ENCODE data around the gene LPIN3.

LPIN3 gene

DNA sequence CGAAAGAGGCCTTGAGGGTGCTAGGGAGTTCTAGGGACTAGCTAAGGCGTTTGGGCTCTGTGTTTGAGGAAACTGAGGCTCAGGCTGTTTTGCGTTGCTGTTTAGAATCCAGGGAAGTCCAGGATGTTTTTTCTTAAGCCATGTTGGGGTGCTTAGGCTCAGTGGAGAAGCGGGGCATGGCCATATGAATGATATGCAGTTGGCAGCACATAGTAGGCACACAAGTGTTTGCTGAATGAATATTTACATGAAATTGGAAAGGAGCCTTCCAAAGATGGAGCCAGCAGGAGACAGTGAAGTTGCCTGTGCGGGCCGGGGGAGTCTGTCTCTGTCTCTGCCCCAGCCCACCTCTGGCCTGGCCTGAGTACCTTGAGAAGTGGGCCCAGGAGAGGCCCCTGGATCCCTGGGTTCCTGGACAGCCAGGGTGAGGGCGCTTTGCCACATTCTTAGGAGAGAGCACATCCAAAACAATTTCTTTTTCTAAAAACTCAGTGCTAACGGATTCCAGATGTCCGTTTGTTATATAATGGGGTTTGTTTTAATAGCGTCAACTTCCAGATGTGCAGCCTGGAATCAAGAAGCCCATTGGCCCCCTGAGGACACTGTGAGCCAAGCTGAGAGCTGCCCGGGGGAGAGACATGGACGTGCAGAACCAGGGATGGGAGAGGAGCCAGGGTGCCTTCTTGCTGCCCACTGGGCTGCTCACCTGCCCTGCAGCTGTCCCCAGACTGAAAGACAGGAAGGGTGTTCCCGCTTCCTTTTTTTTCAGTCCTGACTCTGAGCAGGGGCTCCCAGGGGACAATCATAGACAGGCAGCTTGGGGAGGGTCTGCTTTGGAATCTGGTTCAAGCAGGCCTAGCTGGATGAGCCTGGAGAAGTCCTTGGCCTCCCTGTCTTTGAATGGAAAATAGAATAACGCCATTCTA lies 46.1 kb downstream of the LPIN3 start:
- FAIRE-seq (no peak), DNase-seq (ENCODE audit: insufficient read length, low spot score) (no peak)
- TF ChIP-seq POLR2A (IDR thresholded peaks at IDR 0.05; ENCODE audit: low read depth, low read length), result no peak
- no peak for TF ChIP-seq POU2F2 (IDR thresholded peaks at IDR 0.05; ENCODE audit: low read depth, low read length)
- TF ChIP-seq TAF1 (IDR thresholded peaks at IDR 0.05; ENCODE audit: low read depth, low read length), result no peak
- TF ChIP-seq POLR2AphosphoS5 (IDR thresholded peaks at IDR 0.05; ENCODE audit: low read depth, low read length), result no peak
- TF ChIP-seq SPI1 (IDR thresholded peaks at IDR 0.05; ENCODE audit: low read depth, low read length), result no peak
- TF ChIP-seq PAX5 (IDR thresholded peaks at IDR 0.05; ENCODE audit: insufficient read depth, low read length, severe bottlenecking), result no peak

DNA sequence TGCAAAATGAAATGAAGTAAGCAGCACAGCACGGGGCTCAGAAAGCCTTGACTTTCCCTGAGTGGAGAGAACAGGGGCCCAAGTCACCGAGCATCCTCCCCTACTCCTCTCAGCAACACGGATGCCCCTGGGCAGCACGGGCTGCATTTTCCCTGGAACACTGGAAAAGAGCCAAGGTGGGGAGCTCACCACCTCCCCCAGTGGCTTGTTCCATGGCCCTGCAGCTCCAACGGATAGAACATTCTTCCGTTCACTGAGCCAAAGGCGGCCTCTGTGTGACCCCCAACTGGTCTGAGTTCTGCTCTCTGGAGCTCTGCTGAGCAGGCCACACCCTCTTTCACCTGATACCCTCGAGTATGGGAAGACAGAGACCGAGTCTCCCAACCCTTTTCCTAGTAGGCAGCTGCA lies 46.8 kb downstream of the LPIN3 start:
- DNase-seq (ENCODE audit: insufficient read length, low spot score) (no peak), FAIRE-seq (no peak)
- no peak for TF ChIP-seq POU2F2 (IDR thresholded peaks at IDR 0.05; ENCODE audit: low read depth, low read length)

DNA sequence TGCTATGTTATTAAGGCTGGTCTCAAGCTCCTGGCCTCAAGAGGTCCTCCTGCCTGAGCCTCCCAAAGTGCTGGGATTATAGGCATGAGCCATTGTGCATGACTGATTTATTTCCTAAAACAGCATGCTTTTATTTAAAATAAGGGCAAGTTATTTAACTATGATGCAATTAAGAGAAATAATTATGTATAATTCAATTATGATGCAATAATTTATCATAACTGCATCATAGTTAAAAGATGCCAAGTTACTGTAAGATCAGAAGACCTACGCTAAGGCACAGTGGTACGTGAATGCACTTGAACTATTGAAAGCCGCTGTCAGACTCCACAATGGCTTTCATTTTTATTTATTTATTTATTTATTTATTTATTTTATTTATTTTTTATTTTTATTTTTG lies 50.3 kb downstream of the LPIN3 start:
- no peak for FAIRE-seq
- DNase-seq (ENCODE audit: insufficient read length, low spot score), result no peak
- TF ChIP-seq POLR2AphosphoS5 (IDR thresholded peaks at IDR 0.05; ENCODE audit: low read depth, low read length), result no peak
- TF ChIP-seq POU2F2 (IDR thresholded peaks at IDR 0.05; ENCODE audit: low read depth, low read length), result no peak
- no peak for TF ChIP-seq POLR2A (IDR thresholded peaks at IDR 0.05; ENCODE audit: low read depth, low read length)

DNA sequence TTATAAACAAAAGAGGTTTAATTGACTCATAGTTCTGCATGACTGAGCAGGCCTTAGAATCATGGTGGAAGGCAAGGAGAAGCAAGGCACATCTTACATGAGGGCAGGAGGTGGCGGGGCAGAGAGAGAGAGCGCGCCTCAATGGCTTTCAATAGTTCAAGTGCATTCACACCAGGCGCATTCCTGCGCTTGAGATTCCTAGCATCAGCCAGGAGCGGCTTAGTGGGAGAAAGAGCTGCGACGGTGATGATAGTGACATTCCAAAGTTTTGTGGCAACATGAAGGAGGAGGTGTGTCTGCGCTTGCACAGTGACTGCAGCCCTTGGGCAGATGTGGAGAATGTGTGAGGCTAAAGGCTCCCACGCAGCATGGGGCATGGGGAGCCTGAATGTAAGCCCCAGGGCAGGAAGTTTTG lies 51.0 kb downstream of the LPIN3 start:
- TF ChIP-seq POU2F2 (IDR thresholded peaks at IDR 0.05; ENCODE audit: low read depth, low read length) (no peak), PAX5 (IDR thresholded peaks at IDR 0.05; ENCODE audit: insufficient read depth, low read length, severe bottlenecking) (no peak), TAF1 (IDR thresholded peaks at IDR 0.05; ENCODE audit: low read depth, low read length) (no peak), SPI1 (IDR thresholded peaks at IDR 0.05; ENCODE audit: low read depth, low read length) (no peak), POLR2AphosphoS5 (IDR thresholded peaks at IDR 0.05; ENCODE audit: low read depth, low read length) (no peak), POLR2A (IDR thresholded peaks at IDR 0.05; ENCODE audit: low read depth, low read length) (no peak)
- DNase-seq (ENCODE audit: insufficient read length, low spot score) (no peak), FAIRE-seq (no peak)

DNA sequence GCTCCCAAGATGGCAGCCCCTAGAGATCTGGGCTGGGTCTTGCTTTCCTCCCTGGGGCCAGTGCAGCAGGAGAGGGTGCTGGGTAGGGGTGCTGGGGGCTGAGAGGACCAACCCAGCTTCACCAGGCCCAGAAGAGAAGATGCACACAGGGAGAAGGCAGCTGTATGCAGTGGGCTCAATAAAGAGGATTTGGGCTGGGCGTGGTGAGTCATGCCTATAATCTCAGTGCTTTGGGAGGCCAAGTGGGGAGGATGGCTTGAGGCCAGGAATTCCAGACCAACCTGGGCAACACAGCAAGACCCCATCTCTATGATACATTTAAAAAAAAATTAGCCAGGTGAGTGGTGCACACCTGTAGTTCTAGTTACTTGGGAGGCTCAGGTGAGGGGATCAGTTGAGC lies 51.7 kb downstream of the LPIN3 start:
- DNase-seq (ENCODE audit: insufficient read length, low spot score) (no peak), FAIRE-seq (no peak)
- no peak for TF ChIP-seq POU2F2 (IDR thresholded peaks at IDR 0.05; ENCODE audit: low read depth, low read length)
- TF ChIP-seq TAF1 (IDR thresholded peaks at IDR 0.05; ENCODE audit: low read depth, low read length), result no peak
- TF ChIP-seq PAX5 (IDR thresholded peaks at IDR 0.05; ENCODE audit: insufficient read depth, low read length, severe bottlenecking), result no peak
- TF ChIP-seq POLR2A (IDR thresholded peaks at IDR 0.05; ENCODE audit: low read depth, low read length), result no peak
- TF ChIP-seq POLR2AphosphoS5 (IDR thresholded peaks at IDR 0.05; ENCODE audit: low read depth, low read length), result no peak
- TF ChIP-seq SPI1 (IDR thresholded peaks at IDR 0.05; ENCODE audit: low read depth, low read length), result no peak

DNA sequence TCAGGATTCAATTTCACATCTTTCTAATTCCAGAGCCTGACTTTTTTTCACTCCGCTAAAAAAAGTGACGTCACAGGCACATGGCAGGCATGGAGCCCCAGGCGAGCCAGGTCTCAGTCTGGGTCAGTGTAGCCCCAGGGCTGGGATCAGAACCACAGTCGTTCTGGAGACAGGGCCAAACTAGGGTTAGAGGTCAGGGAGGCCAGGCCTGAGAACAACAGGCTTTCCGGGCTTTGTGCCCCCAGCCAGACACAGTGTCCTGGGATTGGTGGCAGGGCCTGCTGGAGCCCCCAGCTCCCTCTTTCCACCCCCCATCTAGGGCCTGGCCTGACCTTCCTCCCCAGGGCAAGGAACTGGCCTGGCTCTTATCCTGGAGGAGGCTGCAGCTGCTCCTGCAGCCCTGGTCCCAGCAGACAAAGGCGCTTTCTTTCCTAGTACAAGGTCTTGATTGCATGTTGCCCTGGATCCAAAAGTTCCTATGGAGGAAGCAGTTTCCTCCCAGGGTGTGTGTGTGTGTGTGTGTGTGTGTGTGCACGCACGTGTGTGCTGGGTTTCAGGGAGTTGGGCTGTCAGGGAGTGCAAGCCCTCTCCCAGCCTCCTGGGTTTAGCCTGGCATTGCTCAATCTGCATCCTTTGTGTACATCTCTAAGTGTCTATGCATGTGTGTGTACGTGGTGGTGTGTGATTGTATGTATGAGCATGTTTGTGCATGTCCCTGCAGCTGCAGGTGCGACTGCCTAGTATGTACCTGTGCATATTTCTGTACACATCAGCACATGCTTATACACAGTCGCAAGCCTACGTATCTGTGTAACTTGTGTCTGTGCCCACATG lies 52.5 kb downstream of the LPIN3 start:
- TF ChIP-seq POU2F2 (IDR thresholded peaks at IDR 0.05; ENCODE audit: low read depth, low read length) (no peak), POLR2A (IDR thresholded peaks at IDR 0.05; ENCODE audit: low read depth, low read length) (no peak), SPI1 (IDR thresholded peaks at IDR 0.05; ENCODE audit: low read depth, low read length) (no peak), POLR2AphosphoS5 (IDR thresholded peaks at IDR 0.05; ENCODE audit: low read depth, low read length) (no peak), PAX5 (IDR thresholded peaks at IDR 0.05; ENCODE audit: insufficient read depth, low read length, severe bottlenecking) (no peak), TAF1 (IDR thresholded peaks at IDR 0.05; ENCODE audit: low read depth, low read length) (no peak)
- FAIRE-seq (no peak), DNase-seq (ENCODE audit: insufficient read length, low spot score) (no peak)

DNA sequence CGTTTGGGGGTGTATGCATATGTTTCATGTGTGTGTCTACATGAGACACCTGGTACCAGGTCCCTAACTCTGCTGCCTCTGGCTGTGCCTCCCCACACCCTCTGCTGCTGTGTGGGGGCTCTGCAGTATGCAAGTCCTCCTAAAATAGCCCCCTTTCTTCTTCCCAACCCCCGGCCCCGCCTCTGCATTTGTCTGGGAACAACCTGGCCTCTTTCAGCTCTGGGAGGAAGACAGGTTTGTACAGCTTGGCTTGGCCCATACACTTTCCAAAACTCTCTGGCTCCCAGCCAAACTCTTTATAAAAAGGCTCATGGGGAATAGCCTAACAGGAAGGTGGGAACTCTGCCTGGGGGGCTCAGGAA lies 53.1 kb downstream of the LPIN3 start:
- DNase-seq (ENCODE audit: insufficient read length, low spot score) (no peak), FAIRE-seq (no peak)
- TF ChIP-seq POLR2A (IDR thresholded peaks at IDR 0.05; ENCODE audit: low read depth, low read length), result no peak
- TF ChIP-seq POLR2AphosphoS5 (IDR thresholded peaks at IDR 0.05; ENCODE audit: low read depth, low read length), result no peak
- no peak for TF ChIP-seq PAX5 (IDR thresholded peaks at IDR 0.05; ENCODE audit: insufficient read depth, low read length, severe bottlenecking)
- TF ChIP-seq TAF1 (IDR thresholded peaks at IDR 0.05; ENCODE audit: low read depth, low read length), result no peak
- no peak for TF ChIP-seq SPI1 (IDR thresholded peaks at IDR 0.05; ENCODE audit: low read depth, low read length)
- no peak for TF ChIP-seq POU2F2 (IDR thresholded peaks at IDR 0.05; ENCODE audit: low read depth, low read length)

DNA sequence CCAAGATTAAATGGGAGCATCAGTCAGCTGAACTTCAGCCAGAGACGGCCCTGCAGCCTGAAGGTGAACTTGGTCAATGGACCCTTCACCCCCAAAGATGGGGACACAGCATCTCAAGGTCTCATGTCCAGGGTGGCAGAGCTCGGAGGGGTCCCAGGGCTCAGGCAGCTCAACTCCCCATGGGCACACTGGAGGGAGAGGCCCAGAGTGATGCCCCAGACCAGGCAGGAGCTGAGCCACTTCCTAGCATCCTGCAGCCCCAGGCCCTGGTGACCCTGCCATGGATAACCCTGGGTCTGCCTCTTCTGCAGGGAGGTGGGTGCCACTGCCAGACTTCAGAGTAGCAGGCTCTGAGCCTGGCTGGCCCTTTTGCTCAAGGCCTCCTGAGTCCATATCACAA lies 53.5 kb downstream of the LPIN3 start:
- TF ChIP-seq POLR2AphosphoS5 (IDR thresholded peaks at IDR 0.05; ENCODE audit: low read depth, low read length), result no peak
- TF ChIP-seq PAX5 (IDR thresholded peaks at IDR 0.05; ENCODE audit: insufficient read depth, low read length, severe bottlenecking), result no peak
- no peak for TF ChIP-seq POU2F2 (IDR thresholded peaks at IDR 0.05; ENCODE audit: low read depth, low read length)
- TF ChIP-seq TAF1 (IDR thresholded peaks at IDR 0.05; ENCODE audit: low read depth, low read length), result no peak
- TF ChIP-seq POLR2A (IDR thresholded peaks at IDR 0.05; ENCODE audit: low read depth, low read length), result no peak
- no peak for FAIRE-seq
- no peak for DNase-seq (ENCODE audit: insufficient read length, low spot score)

DNA sequence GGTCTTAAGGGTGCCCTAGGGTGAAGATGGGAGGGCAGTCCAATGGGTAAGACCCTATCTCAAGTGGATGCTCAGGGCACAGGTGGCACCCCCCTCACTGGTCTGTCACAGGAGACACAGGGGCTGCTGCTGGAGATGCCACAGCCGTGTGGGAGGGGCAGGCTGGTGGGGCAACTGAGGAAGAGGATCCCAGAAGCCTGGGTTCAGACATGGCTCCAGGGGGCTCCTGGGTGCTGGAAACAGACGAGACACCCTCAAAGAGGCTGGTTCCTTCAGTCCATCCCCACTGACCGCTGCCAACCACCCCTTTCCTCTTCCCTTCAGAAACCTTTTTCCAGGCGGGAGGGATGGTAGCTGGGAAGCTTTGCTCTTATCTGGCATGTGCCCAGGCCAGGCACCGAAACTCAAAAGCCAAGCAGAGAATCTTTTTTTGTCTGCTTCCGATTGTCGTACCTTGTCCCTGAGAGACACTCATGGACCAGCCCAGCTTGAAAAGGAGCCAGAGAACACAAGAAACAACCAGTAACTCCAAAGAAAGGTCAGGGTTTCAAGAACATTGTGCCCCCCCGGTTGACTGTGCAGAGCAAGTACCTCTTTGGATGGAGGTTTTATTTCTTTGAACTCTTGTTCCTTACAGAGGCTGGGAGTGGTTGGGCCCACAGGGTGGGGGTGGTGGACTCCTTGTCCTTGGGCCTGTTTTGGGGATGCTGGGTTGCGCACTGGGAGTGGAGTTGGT lies 54.5 kb downstream of the LPIN3 start:
- TF ChIP-seq PAX5 (IDR thresholded peaks at IDR 0.05; ENCODE audit: insufficient read depth, low read length, severe bottlenecking) (no peak), POU2F2 (IDR thresholded peaks at IDR 0.05; ENCODE audit: low read depth, low read length) (no peak), POLR2A (IDR thresholded peaks at IDR 0.05; ENCODE audit: low read depth, low read length) (no peak)
- no peak for DNase-seq (ENCODE audit: insufficient read length, low spot score)
- no peak for FAIRE-seq
